GM19240 (cell line): ENCODE measurements around the gene ATRN.
"Not testable (repeated sequence)": the region's sequence is repeated elsewhere in the genome, so short reads cannot be mapped to it uniquely, and the experiment has no call there.

ENCODE experiments used
- DNase-seq: peaks from one replicate; pipeline ENCODE4 v3.0.0; 2011; ENCODE audit warnings: low spot score; ENCODE audit not compliant: insufficient read length

The ATRN gene

GRCh38 chr20:3563133-3563532 is 92.3 kb downstream of the ATRN start:
- no peak for DNase-seq

- DNase-seq, result no peak
Observed at GRCh38 chr20:3563548-3564177, 92.8 kb downstream of the ATRN start.

- DNase-seq, result no peak
Observed at GRCh38 chr20:3565851-3566250, 95.0 kb downstream of the ATRN start.

- DNase-seq, result no peak
Observed at GRCh38 chr20:3572151-3572550, 101.3 kb downstream of the ATRN start.

- DNase-seq, result no peak
Observed at GRCh38 chr20:3576363-3576762, 105.5 kb downstream of the ATRN start.

GRCh38 chr20:3577366-3577765 is 106.5 kb downstream of the ATRN start:
- DNase-seq, result no peak

GRCh38 chr20:3580412-3580811 is 109.6 kb downstream of the ATRN start:
- DNase-seq, result no peak

- DNase-seq, result no peak
Observed at GRCh38 chr20:3583765-3584164, 112.9 kb downstream of the ATRN start.

- DNase-seq, result no peak
Observed at GRCh38 chr20:3586093-3586492, 115.3 kb downstream of the ATRN start.

- DNase-seq, result no peak
Observed at GRCh38 chr20:3590164-3590563, 119.3 kb downstream of the ATRN start.

GRCh38 chr20:3592931-3593330 is 122.1 kb downstream of the ATRN start:
- DNase-seq, result no peak

GRCh38 chr20:3595541-3595940 is 124.7 kb downstream of the ATRN start:
- DNase-seq, result no peak

GRCh38 chr20:3603108-3603507 is 132.3 kb downstream of the ATRN start:
- no peak for DNase-seq

GRCh38 chr20:3605386-3605886 is 134.6 kb downstream of the ATRN start:
- DNase-seq, result not testable (repeated sequence)

- no peak for DNase-seq
Observed at GRCh38 chr20:3606021-3606420, 135.2 kb downstream of the ATRN start.

GRCh38 chr20:3611901-3612300 is 141.1 kb downstream of the ATRN start:
- no peak for DNase-seq

GRCh38 chr20:3612795-3613572 is 142.2 kb downstream of the ATRN start:
- no peak for DNase-seq

- DNase-seq, result no peak
Observed at GRCh38 chr20:3613821-3614440, 143.1 kb downstream of the ATRN start.

- DNase-seq, result no peak
Observed at GRCh38 chr20:3614466-3614865, 143.6 kb downstream of the ATRN start.

- not testable (repeated sequence) for DNase-seq
Observed at GRCh38 chr20:3615171-3615840, 144.5 kb downstream of the ATRN start.

GRCh38 chr20:3616250-3616649 is 145.4 kb downstream of the ATRN start:
- no peak for DNase-seq

- no peak for DNase-seq
Observed at GRCh38 chr20:3621111-3621510, 150.3 kb downstream of the ATRN start.
